H1 (cell line): ENCODE data around the gene SBF2. TPM values are rescaled to one million over a fixed set of nuclear protein-coding genes. Genes with fewer than 3 reads are reported as not detected.

ENCODE experiments used
- CBX8 ChIP-seq: fragments of 300-800, 300-1000 bp; sonication (generic); IDR thresholded peaks from 2 replicates; pipeline ENCODE4 v1.7.1; 2016; ENCODE audit warnings: low read depth, low read length, borderline replicate concordance
- CTBP2 ChIP-seq: IDR thresholded peaks from 2 replicates; pipeline ENCODE4 v1.7.0; 2011; ENCODE audit warnings: borderline replicate concordance, mild to moderate bottlenecking, moderate library complexity, mixed read lengths, low read length; ENCODE audit not compliant: insufficient read depth, insufficient read length
- GTF2F1 ChIP-seq: IDR thresholded peaks from 2 replicates; pipeline ENCODE4 v1.6.1; 2012; ENCODE audit warnings: low read depth, low read length, improper control_type of control experiment, borderline replicate concordance
- HDAC6 ChIP-seq: IDR thresholded peaks from one replicate; pipeline ENCODE4 v1.7.1; 2012; ENCODE audit warnings: low read depth, mild to moderate bottlenecking, inconsistent platforms, low read length, moderate library complexity
- NRF1 ChIP-seq: IDR thresholded peaks from 2 replicates; pipeline ENCODE4 v1.6.1; 2011; ENCODE audit warnings: mild to moderate bottlenecking, low read depth, low read length, improper control_type of control experiment
- SP2 ChIP-seq: IDR thresholded peaks from 2 replicates; pipeline ENCODE4 v1.6.1; 2012; ENCODE audit warnings: mild to moderate bottlenecking, low read length, inconsistent platforms
- SP4 ChIP-seq: IDR thresholded peaks from 2 replicates; pipeline ENCODE4 v1.6.1; 2012; ENCODE audit warnings: low read length, inconsistent platforms
- polyA plus RNA-seq, 7 experiments: library from polyadenylated mRNA; depleted of rRNA in 3 of 7; stranded (reverse) in 5 of 7; unstranded in 2 of 7; fragments of >200 nt in 5 of 7; fragments of 200-250 nt in 2 of 7; gene quantifications; 1 replicate in 5 of 7; 2 replicates in 1 of 7; 4 replicates in 1 of 7; pipeline versions ENCODE4 v1.2.1 to v1.2.3, GENCODE V29; 2011 to 2013; ENCODE audit warnings: missing spikeins in 2 of 7, mixed read lengths in 2 of 7
- total RNA-seq: library from RNA; stranded (reverse); fragmentation: NEBNext Ultra II Directional; extraction: Animal tissue kit (Norgen Biotek cat#: 25700); gene quantifications from 2 replicates; pipeline ENCODE4 v1.2.1, GENCODE V29; 2021

Gene SBF2
- total and polyA plus RNA-seq, 2 of the 8 experiments (the other 6 are each of a cell fraction or from before 2014, with no cell fraction given): 36.7 to 50.5 TPM

GRCh38 chr11:9817191-9817590 is 476.8 kb downstream of the SBF2 start (continued):
- no peak for TF ChIP-seq CTBP2
- TF ChIP-seq HDAC6: no peak
- no peak for TF ChIP-seq SP2
- TF ChIP-seq CBX8: no peak
- no peak for TF ChIP-seq NRF1
- TF ChIP-seq GTF2F1: no peak
- TF ChIP-seq SP4: no peak
